ENCODE results near the gene GOLGA7B.

The GOLGA7B gene

DNA sequence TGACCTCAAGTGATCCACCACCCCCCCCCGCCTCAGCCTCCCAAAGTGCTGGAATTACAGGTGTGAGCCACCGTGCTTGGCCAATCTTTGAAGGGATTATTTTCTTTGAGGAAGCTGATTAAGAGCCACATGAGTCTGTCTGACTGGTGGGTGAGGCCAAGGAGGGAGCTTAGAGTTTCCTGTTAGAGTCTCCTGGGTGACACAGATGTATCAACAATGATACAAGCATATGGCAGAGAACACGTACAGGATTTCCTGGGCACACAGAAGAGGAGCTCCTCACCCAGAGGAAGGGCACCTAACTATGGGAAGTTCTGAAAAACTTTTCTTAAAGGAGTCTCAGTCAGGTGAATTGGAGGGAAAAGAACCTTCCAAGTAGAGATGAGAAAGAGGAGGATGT is 69.4 kb downstream of the GOLGA7B start:
- Histone ChIP-seq H3K4me1 (ENCODE audit: low read length) (peaks cover 3% of the 10 kb centered on the region; the same call in 1 of the 2 replicates), H3K27ac (ENCODE audit: low read length) (no peak overlapping the region), H3K9ac (ENCODE audit: low read length) (no peak overlapping the region), H3K27me3 (ENCODE audit: low read depth, low read length) (peaks cover 2% of the 10 kb centered on the region; the same call in 1 of the 2 replicates), H3K36me3 (replicated peaks; ENCODE audit: low read depth, low read length) (no peaks in the 10 kb centered on the region), H2AFZ (ENCODE audit: low read depth, low read length) (no peak overlapping the region), H3K4me3 (ENCODE audit: low read length) (no peak overlapping the region), H4K20me1 (ENCODE audit: insufficient read depth, low read length) (no peaks in the 10 kb centered on the region), H3K4me2 (ENCODE audit: low read length) (no peak overlapping the region), H3K79me2 (ENCODE audit: low read length) (no peaks in the 10 kb centered on the region), H3K9me3 (ENCODE audit: insufficient read depth, low read length) (no peaks in the 10 kb centered on the region)
- no peak for TF ChIP-seq EZH2phosphoT487 (IDR thresholded peaks at IDR 0.05; ENCODE audit: low read depth)
- TF ChIP-seq, protein P1, sequence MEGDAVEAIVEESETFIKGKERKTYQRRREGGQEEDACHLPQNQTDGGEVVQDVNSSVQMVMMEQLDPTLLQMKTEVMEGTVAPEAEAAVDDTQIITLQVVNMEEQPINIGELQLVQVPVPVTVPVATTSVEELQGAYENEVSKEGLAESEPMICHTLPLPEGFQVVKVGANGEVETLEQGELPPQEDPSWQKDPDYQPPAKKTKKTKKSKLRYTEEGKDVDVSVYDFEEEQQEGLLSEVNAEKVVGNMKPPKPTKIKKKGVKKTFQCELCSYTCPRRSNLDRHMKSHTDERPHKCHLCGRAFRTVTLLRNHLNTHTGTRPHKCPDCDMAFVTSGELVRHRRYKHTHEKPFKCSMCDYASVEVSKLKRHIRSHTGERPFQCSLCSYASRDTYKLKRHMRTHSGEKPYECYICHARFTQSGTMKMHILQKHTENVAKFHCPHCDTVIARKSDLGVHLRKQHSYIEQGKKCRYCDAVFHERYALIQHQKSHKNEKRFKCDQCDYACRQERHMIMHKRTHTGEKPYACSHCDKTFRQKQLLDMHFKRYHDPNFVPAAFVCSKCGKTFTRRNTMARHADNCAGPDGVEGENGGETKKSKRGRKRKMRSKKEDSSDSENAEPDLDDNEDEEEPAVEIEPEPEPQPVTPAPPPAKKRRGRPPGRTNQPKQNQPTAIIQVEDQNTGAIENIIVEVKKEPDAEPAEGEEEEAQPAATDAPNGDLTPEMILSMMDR (IDR thresholded peaks at IDR 0.05; ENCODE audit: low read depth, low read length): no peak

DNA sequence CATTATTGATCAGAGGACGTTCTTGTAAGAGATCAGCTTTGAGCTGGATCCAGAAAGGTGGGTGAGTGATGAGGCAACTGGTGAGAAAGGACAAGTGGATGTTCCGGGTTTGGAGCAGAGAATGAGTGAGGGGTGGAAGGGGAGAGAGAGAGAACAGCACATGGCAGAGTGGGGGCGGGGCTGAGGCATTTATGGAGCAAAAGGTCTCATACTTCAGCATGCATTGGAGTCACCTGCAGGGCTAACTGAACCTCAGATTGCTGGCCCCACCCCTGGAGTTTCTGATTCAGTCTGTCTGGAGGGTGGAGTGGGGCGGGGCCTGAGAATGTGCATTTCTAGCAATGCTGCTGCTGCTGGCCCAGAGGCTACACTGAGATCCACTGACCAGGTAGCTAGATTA is 71.2 kb downstream of the GOLGA7B start:
- H3K4me2 ChIP-seq (ENCODE audit: low read length): no peak overlapping the region
- TF ChIP-seq, protein P1 (IDR thresholded peaks at IDR 0.05; ENCODE audit: low read depth, low read length): no peak
- no peak for TF ChIP-seq EZH2phosphoT487 (IDR thresholded peaks at IDR 0.05; ENCODE audit: low read depth)
- no peaks in the 10 kb centered on the region for H3K36me3 ChIP-seq (replicated peaks; ENCODE audit: low read depth, low read length)
- no peaks in the 10 kb centered on the region for H3K79me2 ChIP-seq (ENCODE audit: low read length)
- H4K20me1 ChIP-seq (ENCODE audit: insufficient read depth, low read length): no peaks in the 10 kb centered on the region
- H3K9ac ChIP-seq (ENCODE audit: low read length): no peak overlapping the region
- H2AFZ ChIP-seq (ENCODE audit: low read depth, low read length): no peak overlapping the region
- H3K27me3 ChIP-seq (ENCODE audit: low read depth, low read length): peaks cover 2% of the 10 kb centered on the region; the same call in 1 of the 2 replicates
- H3K27ac ChIP-seq (ENCODE audit: low read length): no peak overlapping the region
- no peaks in the 10 kb centered on the region for H3K9me3 ChIP-seq (ENCODE audit: insufficient read depth, low read length)
- no peaks in the 10 kb centered on the region for H3K4me1 ChIP-seq (ENCODE audit: low read length)
- H3K4me3 ChIP-seq (ENCODE audit: low read length): no peak overlapping the region
